Measurements from ENCODE around the gene DPP9. TPM values are rescaled to one million over a fixed set of nuclear protein-coding genes. Genes with fewer than 3 reads are reported as not detected.

DPP9 gene
- total RNA-seq, 1 donor from 2014 or later = 54.8 TPM

- no peak for DNase-seq (ENCODE audit: low spot score)
These were observed 86.9 kb downstream of the DPP9 start for GRCh38 chr19:4636761-4637160.

- DNase-seq (ENCODE audit: low spot score) = peak; percentile 92
These were observed 87.4 kb downstream of the DPP9 start for GRCh38 chr19:4636151-4636717.

- DNase-seq (ENCODE audit: low spot score) = no peak
These were observed 87.9 kb downstream of the DPP9 start for GRCh38 chr19:4635754-4636116.

GRCh38 chr19:4633140-4633967, 90.3 kb downstream of the DPP9 start:
- DNase-seq (ENCODE audit: low spot score) = no peak

Small RNA genes within 50 kb of the gene (microRNA-seq; reads per million reads assigned to microRNA genes)
- not detected for gene MIR7-3 (ENCODE audit: borderline number of aligned reads)

Other genes starting within 250 kb of the DPP9 start
- gene PLIN4, start 205.4 kb downstream of the DPP9 start, total RNA-seq = 2,078 TPM
- 62.5 TPM for gene PLIN5, start 188.6 kb downstream of the DPP9 start, total RNA-seq
- gene LRG1, start 183.8 kb downstream of the DPP9 start, total RNA-seq = 4.0 TPM
- gene SEMA6B, start 164.2 kb downstream of the DPP9 start, total RNA-seq = 35.1 TPM
- gene TNFAIP8L1, start 84.3 kb downstream of the DPP9 start, total RNA-seq = 6.9 TPM
- 98.5 TPM for gene MYDGF, start 53.5 kb downstream of the DPP9 start, total RNA-seq
- 10.9 TPM for gene FEM1A, start 67.9 kb upstream of the DPP9 start, total RNA-seq
- gene TICAM1, start 107.9 kb upstream of the DPP9 start, total RNA-seq = 13.6 TPM
- gene PLIN3, start 143.8 kb upstream of the DPP9 start, total RNA-seq = 95.7 TPM
- 0.67 TPM for gene ARRDC5, start 179.1 kb upstream of the DPP9 start, total RNA-seq
- gene UHRF1, start 185.7 kb upstream of the DPP9 start, total RNA-seq = 0.67 TPM
- 46.1 TPM for gene KDM4B, start 245.3 kb upstream of the DPP9 start, total RNA-seq

Data from mesenteric fat pad (tissue), 1 donor.